OCI-LY1 (cell line): Measurements from ENCODE around the gene ZNF324B.

ENCODE experiments used
- EZH2 ChIP-seq: fragments of 200-600 bp; sonication (generic), shearing (Covaris generic); IDR thresholded peaks from 2 replicates; pipeline ENCODE4 v1.8.0; 2017; ENCODE audit warnings: borderline replicate concordance, mixed run types, mild to moderate bottlenecking, antibody characterized with exemption, low read length, moderate library complexity, mixed read lengths
- TF ChIP-seq, protein P1 (sequence below): fragments of 200-600 bp; sonication (generic), shearing (Covaris generic); IDR thresholded peaks from 2 replicates; pipeline ENCODE4 v1.5.1; 2017; ENCODE audit warnings: mild to moderate bottlenecking, antibody characterized with exemption, low read length, moderate library complexity, mixed read lengths

DNA sequence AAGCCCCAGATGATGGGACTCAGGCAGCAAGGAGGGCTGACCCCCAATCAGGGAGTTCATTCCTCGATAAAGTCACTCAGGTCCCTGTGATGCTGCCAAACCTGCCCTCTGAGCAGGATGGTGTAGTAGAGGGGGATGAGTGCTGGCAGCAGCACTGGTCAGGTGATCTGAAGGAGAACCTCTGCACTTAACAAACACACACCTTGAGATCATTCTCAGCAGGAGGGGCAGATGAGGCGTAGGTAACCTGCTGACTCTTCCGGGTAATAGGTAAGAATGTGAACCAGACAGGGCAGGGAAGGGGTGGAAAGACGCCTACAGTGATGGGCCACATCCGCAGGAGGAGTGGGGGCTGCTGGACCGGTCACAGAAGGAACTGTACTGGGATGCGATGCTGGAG is 27.9 kb downstream of the ZNF324B start:
- TF ChIP-seq, protein P1, sequence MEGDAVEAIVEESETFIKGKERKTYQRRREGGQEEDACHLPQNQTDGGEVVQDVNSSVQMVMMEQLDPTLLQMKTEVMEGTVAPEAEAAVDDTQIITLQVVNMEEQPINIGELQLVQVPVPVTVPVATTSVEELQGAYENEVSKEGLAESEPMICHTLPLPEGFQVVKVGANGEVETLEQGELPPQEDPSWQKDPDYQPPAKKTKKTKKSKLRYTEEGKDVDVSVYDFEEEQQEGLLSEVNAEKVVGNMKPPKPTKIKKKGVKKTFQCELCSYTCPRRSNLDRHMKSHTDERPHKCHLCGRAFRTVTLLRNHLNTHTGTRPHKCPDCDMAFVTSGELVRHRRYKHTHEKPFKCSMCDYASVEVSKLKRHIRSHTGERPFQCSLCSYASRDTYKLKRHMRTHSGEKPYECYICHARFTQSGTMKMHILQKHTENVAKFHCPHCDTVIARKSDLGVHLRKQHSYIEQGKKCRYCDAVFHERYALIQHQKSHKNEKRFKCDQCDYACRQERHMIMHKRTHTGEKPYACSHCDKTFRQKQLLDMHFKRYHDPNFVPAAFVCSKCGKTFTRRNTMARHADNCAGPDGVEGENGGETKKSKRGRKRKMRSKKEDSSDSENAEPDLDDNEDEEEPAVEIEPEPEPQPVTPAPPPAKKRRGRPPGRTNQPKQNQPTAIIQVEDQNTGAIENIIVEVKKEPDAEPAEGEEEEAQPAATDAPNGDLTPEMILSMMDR: no peak
- no peak for TF ChIP-seq EZH2
